ENCODE data around the gene SLX4IP. TPM values are rescaled to one million over a fixed set of nuclear protein-coding genes. Genes with fewer than 3 reads are reported as not detected.

The SLX4IP gene
- total and polyA plus RNA-seq, 8 donors: 2.5 to 6.4 (median 2.8) TPM

DNA sequence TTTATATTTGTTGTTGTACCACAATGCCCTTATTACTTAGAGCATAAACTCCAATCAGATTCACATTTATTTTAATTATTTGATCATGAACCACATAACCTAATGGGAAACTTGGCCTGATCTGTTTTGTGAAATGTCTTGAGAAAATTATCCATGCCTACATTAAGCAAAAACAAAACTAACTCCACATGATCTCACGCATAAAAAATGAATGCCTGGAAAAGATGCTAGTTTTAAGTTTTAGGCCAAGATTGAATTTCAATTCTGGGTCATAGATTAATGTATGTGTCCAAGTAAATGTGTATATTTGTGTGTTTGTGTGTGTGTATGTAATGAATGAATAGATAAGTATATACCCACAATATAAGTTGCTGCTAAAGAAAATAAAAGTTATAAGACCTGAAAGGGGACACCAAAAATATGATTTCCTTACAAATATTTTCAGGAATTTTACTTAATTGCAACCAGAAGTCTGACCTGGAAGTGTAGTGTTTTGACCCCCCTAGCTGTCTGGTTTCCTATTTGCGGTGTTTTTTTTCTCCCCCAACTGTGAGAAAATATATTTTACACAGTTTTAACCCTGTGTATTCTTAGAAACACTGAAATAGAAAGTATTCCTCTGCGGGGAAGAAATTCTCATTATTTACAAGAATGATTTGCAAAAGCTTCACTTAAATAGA, 141.4 kb downstream of the SLX4IP start:
- DNase-seq (no peak), FAIRE-seq (peak; percentile 29), ATAC-seq (no peak)
- TF ChIP-seq CTCF (IDR thresholded peaks at IDR 0.05): no peak
- Histone ChIP-seq H3K36me3 (no peaks in the 10 kb centered on the region), H3K27me3 (no peaks in the 10 kb centered on the region), H3K4me3 (no peak overlapping the region), H3K27ac (no peak overlapping the region), H3K9me3 (no peaks in the 10 kb centered on the region), H3K4me1 (peaks cover 8 to 11% (median 11%) of the 10 kb centered on the region in 3 donors)
- intact Hi-C loops (cut with DNase I): no loop called here
- WGBS, 2 donors: 89 to 92% methylated on average over 3 of the region's 3 CpGs

- Histone ChIP-seq H3K4me3 (no peak overlapping the region), H3K27ac (no peak overlapping the region), H3K27me3 (no peaks in the 10 kb centered on the region), H3K9me3 (no peaks in the 10 kb centered on the region), H3K4me1 (peaks cover 8 to 11% (median 11%) of the 10 kb centered on the region in 3 donors), H3K36me3 (no peaks in the 10 kb centered on the region)
- intact Hi-C loops (cut with DNase I): no loop called here
- TF ChIP-seq CTCF (IDR thresholded peaks at IDR 0.05): no peak
- FAIRE-seq (no peak), DNase-seq (no peak), ATAC-seq (no peak)
- WGBS, 2 donors: 91 to 95% methylated on average over 3 of the region's 3 CpGs
Measured at GRCh38 chr20:10577648-10578047, 142.5 kb downstream of the SLX4IP start.

DNA sequence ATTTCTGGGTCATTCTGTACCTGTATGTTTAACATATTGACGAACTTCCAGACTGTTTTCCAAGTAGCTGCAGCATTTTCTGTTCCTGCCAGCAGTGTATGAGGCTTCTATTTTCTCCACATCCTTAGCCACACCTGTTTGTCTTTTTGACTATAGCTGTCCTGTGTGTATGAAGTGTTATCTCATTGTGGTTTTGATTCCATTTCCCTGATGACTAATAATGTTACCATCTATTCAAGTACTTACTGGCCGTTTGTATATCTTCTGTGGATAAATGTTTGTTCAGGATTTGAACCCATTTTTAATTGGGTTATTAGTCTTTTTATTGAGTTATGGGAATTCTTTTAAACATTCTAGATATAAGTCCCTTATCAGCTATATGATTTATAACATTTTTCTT, 143.5 kb downstream of the SLX4IP start:
- no peak overlapping the region for H3K27ac ChIP-seq
- no peak for ATAC-seq
- FAIRE-seq: no peak

GRCh38 chr20:10579942-10580341, 144.8 kb downstream of the SLX4IP start:
- intact Hi-C loops (cut with DNase I): no loop called here
- ATAC-seq (no peak), FAIRE-seq (no peak), DNase-seq (no peak)
- Histone ChIP-seq H3K9me3 (no peaks in the 10 kb centered on the region), H3K4me3 (no peak overlapping the region), H3K27ac (no peak overlapping the region), H3K36me3 (no peaks in the 10 kb centered on the region), H3K27me3 (no peaks in the 10 kb centered on the region), H3K4me1 (no peaks in the 10 kb centered on the region)
- whole genome bisulfite sequencing, 2 donors: 97% methylated on average over 1 of the region's 1 CpG
- no peak for TF ChIP-seq CTCF (IDR thresholded peaks at IDR 0.05)

More for the DNA sequence above, 143.5 kb downstream of the SLX4IP start:
- H3K4me3 ChIP-seq: no peak overlapping the region
- no peaks in the 10 kb centered on the region for H3K27me3 ChIP-seq
- H3K36me3 ChIP-seq: no peaks in the 10 kb centered on the region
- no peaks in the 10 kb centered on the region for H3K9me3 ChIP-seq
- WGBS, 2 donors: 57 to 66% methylated on average over 2 of the region's 2 CpGs
- TF ChIP-seq CTCF (IDR thresholded peaks at IDR 0.05): no peak
- no peak for DNase-seq
- intact Hi-C loops (cut with DNase I): no loop called here
- H3K4me1 ChIP-seq: peaks cover 5 to 9% (median 5%) of the 10 kb centered on the region in 3 donors

DNA sequence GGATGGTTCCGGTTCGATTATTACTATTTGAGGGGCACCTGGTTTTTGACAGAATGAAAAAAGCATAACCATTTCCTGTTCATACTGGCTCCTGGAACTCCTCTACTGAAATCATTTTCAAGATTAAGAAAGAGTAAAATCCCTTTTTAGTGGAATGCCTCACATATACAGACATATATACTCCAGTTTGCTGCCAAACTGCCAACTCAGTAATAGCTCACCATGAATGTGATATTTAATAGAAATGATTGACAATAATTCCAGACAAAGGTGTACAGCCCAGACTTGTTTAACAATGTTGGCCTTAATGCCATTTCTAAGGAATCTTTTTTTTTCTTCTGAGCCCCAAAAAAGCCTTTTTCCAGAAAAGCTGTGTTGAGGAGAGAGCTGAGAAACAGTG, 145.6 kb downstream of the SLX4IP start:
- ATAC-seq (no peak), DNase-seq (no peak), FAIRE-seq (no peak)
- whole genome bisulfite sequencing, 2 donors: 98 to 99% methylated on average over 2 of the region's 2 CpGs
- intact Hi-C loops (cut with DNase I): no loop called here
- no peaks in the 10 kb centered on the region for H3K36me3 ChIP-seq
- H3K4me3 ChIP-seq: no peak overlapping the region
- H3K9me3 ChIP-seq: no peaks in the 10 kb centered on the region
- H3K27ac ChIP-seq: no peak overlapping the region
- TF ChIP-seq CTCF (IDR thresholded peaks at IDR 0.05): no peak
- no peaks in the 10 kb centered on the region for H3K4me1 ChIP-seq
- no peaks in the 10 kb centered on the region for H3K27me3 ChIP-seq

Measured in pancreas (tissue), 10 donors.